Uterus (tissue), 4 donors: Measurements from ENCODE around the gene CGB2. TPM values are rescaled to one million over a fixed set of nuclear protein-coding genes. Genes with fewer than 3 reads are reported as not detected.

Experiments
- DNase-seq, 2 donors: peaks; one replicate each; pipeline ENCODE4 v3.0.0-alpha.2; 2019 to 2020
- H3K27ac ChIP-seq, 2 donors: fragments of 200-600 bp; sonication (generic); 1 replicate in 1 of 2; 2 replicates in 1 of 2; pipeline ENCODE4 v1.5.1; 2016 to 2018
- H3K27me3 ChIP-seq, 2 donors: fragments of 200-600 bp; sonication (generic); one replicate each; pipeline ENCODE4 v1.5.1; 2018 to 2019; ENCODE audit warnings: control low read depth in 1 of 2
- H3K36me3 ChIP-seq, 2 donors: fragments of 200-600 bp; sonication (generic); one replicate each; pipeline ENCODE4 v1.5.1; 2019; ENCODE audit warnings: control low read depth in 1 of 2
- H3K4me1 ChIP-seq, 2 donors: fragments of 200-600 bp; sonication (generic); one replicate each; pipeline ENCODE4 v1.5.1; 2018 to 2019; ENCODE audit warnings: control low read depth in 1 of 2
- H3K4me3 ChIP-seq, 2 donors: fragments of 200-600 bp; sonication (generic); 1 replicate in 1 of 2; 2 replicates in 1 of 2; pipeline ENCODE4 v1.5.1; 2018 to 2019; ENCODE audit warnings: mild to moderate bottlenecking in 1 of 2
- H3K9me3 ChIP-seq, 2 donors: fragments of 200-600 bp; sonication (generic); one replicate each; pipeline ENCODE4 v1.5.1; 2019; ENCODE audit warnings: control low read depth in 1 of 2
- POLR2A ChIP-seq, 2 donors: fragments of 450-650 bp; IDR thresholded peaks; one replicate each; pipeline ENCODE4 v1.6.1; 2016; ENCODE audit warnings: antibody characterized with exemption in 2 of 2, mild to moderate bottlenecking in 1 of 2, moderate library complexity in 1 of 2
- intact Hi-C: fragments of 100-400 bp; cut with DNase I; formaldehyde crosslinking; loops from one replicate; pipeline ENCODE4 v1.15.1; 2023; ENCODE audit warnings: low total_unique reads
- total RNA-seq, 4 donors: library from RNA; depleted of rRNA in 3 of 4; stranded (reverse); fragments of >200 nt in 3 of 4; gene quantifications; one replicate each; pipeline versions ENCODE4 v1.1.0 to v1.2.4, GENCODE V29; 2014 to 2023
- TF ChIP-seq, protein P1 (sequence below), 4 experiments: fragments of 200-600 bp in 2 of 4; fragments of 450-650 bp in 2 of 4; sonication (generic) in 2 of 4; IDR thresholded peaks; one replicate each; pipeline ENCODE4 v1.5.1; 2016 to 2019; ENCODE audit warnings: antibody characterized with exemption in 4 of 4, mild to moderate bottlenecking in 2 of 4, moderate library complexity in 1 of 4
- donor health status: DM: yes; HTN: yes; CAD: no.

Gene CGB2
- total RNA-seq, 4 donors from 2014 or later, result not detected

DNA sequence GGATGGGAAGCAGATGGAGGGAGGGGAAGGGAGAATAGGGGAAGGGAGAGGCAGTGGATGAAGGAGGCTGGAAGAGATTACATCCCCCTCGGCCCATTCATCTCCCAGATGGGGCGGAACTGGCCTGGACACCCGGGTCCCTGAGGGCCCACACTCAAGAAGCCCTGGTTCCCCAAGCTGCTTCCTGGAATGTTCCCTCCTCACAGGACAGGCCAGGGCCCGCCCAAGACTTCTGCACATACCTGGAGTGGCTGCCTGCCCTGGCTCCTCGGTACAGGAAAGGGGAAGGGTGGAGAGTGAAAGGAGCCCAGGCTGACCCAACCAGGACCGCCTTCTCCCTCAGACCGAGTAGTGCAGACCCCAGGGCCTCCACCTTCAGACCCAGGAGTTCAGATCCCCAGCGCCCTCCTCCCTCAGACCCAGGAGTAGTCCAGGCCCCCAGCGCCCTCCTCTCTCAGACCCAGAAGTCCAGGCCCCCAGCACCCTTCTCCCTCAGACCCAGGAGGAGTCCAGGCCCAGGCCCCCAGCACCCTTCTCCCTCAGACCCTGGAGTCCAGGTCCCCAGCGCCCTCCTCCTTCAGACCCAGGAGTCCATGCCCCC lies 32.4 kb downstream of the CGB2 start:
- H3K27me3 ChIP-seq, result no peaks in the 10 kb centered on the region

DNA sequence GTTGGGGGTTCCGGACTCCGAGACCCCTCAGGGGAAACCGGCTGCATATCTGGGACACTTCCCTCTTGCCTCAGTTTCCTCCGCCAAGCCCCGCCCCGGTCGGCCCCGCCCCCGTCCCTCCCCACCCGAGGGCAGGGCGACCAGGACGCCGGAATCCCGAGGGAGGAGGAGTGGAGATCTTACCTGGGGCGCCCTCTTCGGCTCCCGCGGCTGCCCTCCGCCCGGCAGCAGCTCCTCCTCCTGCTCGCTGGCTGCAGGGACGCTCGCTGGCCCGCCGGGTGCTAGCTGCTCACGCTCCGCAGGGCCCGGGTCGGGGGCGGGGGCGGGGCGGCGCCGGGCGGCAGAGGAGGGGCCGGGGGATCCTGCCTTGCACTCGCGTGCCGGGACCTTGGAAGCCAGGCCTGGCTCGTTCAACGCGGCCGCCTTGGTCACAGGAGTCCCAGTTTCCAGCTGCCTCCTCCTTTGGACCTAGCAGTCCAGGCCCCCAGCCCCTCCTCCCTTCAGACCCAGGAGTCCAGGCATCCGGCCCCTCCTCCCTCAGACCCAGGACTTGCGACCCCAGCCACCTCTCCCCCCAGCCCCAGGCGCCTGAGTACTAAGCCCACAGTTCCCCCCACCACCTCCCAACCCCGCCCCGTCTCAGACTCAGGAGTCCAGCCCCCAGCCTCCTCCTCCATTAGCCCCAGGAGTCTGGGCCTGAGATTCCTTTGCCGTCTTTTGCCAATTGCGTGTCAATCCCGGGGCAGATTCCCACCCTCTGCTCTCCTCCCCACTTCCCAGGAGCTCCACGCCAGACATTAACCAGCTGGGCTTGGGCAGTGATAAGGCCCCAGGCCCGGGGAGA lies 33.3 kb downstream of the CGB2 start, which contains the start of gene NTF4:
Gene NTF4, minus strand, starts transcription at position 51 of the 844 bp plus-strand sequence. CDS start 2,821 bp downstream, outside the sequence.
- intact Hi-C loops, result no loop called here
- Histone ChIP-seq H3K4me1 (no peaks in the 10 kb centered on the region), H3K27me3 (no peaks in the 10 kb centered on the region), H3K27ac (no peak within 1 kb of the TSS), H3K9me3 (no peaks in the 10 kb centered on the region), H3K4me3 (no peak within 1 kb of the TSS), H3K36me3 (no peaks in the 10 kb centered on the region)
- no peak for TF ChIP-seq POLR2A (IDR thresholded peaks at IDR 0.05)
- TF ChIP-seq, protein P1, sequence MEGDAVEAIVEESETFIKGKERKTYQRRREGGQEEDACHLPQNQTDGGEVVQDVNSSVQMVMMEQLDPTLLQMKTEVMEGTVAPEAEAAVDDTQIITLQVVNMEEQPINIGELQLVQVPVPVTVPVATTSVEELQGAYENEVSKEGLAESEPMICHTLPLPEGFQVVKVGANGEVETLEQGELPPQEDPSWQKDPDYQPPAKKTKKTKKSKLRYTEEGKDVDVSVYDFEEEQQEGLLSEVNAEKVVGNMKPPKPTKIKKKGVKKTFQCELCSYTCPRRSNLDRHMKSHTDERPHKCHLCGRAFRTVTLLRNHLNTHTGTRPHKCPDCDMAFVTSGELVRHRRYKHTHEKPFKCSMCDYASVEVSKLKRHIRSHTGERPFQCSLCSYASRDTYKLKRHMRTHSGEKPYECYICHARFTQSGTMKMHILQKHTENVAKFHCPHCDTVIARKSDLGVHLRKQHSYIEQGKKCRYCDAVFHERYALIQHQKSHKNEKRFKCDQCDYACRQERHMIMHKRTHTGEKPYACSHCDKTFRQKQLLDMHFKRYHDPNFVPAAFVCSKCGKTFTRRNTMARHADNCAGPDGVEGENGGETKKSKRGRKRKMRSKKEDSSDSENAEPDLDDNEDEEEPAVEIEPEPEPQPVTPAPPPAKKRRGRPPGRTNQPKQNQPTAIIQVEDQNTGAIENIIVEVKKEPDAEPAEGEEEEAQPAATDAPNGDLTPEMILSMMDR (IDR thresholded peaks at IDR 0.05), result no peak
- no peak for DNase-seq

More for the DNA sequence above, 32.4 kb downstream of the CGB2 start:
- H3K4me3 ChIP-seq, result no peak overlapping the region
- TF ChIP-seq POLR2A (IDR thresholded peaks at IDR 0.05), result no peak
- TF ChIP-seq, protein P1 (IDR thresholded peaks at IDR 0.05), result no peak
- no peaks in the 10 kb centered on the region for H3K36me3 ChIP-seq
- intact Hi-C loops, result no loop called here
- H3K27ac ChIP-seq, result no peak overlapping the region
- DNase-seq, result no peak
- no peaks in the 10 kb centered on the region for H3K4me1 ChIP-seq
- H3K9me3 ChIP-seq, result no peaks in the 10 kb centered on the region

DNA sequence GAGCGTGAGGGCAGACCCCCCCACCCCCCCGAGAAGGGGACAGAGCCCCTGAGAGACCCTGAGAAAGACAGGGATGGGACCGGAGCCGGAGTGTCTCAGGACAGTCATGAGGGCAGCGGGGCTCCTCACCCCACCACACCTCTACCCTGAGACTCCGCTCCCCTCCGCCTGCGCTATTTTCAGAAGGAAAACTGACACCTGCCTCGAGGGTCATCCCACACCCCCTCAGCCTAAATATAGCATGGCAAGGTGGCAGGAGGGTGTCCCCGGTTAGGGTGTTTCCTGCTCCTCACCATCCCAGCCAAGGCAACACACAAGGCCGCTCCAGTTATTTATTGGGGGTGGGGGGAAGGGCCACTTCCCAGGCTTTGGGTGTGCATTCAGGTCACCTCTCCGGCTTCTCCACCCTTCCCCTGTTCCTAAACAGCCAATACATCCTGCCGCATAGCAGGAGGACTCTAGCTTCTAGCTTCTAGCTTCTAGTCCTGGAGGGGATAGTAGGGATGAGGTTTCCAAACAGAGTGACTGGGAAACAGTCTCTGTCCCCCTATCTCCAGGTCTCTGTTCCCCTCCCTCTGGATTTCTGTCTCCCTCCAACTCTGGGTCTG lies 34.3 kb downstream of the CGB2 start:
- no peaks in the 10 kb centered on the region for H3K9me3 ChIP-seq
- intact Hi-C loops, result no loop called here
- no peak overlapping the region for H3K27ac ChIP-seq
- DNase-seq, result no peak
- TF ChIP-seq, protein P1 (IDR thresholded peaks at IDR 0.05), result no peak
- TF ChIP-seq POLR2A (IDR thresholded peaks at IDR 0.05), result no peak
- no peak overlapping the region for H3K4me3 ChIP-seq
- no peaks in the 10 kb centered on the region for H3K36me3 ChIP-seq
- no peaks in the 10 kb centered on the region for H3K27me3 ChIP-seq
- H3K4me1 ChIP-seq, result no peaks in the 10 kb centered on the region

GRCh38 chr19:49067554-49067953 lies 35.9 kb downstream of the CGB2 start:
- no peak for DNase-seq
- Histone ChIP-seq H3K36me3 (no peaks in the 10 kb centered on the region), H3K27ac (no peak overlapping the region), H3K4me3 (no peak overlapping the region), H3K9me3 (no peaks in the 10 kb centered on the region), H3K4me1 (peaks cover 0 to 7% of the 10 kb centered on the region in 2 donors), H3K27me3 (peaks cover 8 to 10% of the 10 kb centered on the region in 2 donors)
- intact Hi-C loops, result no loop called here
- TF ChIP-seq, protein P1 (IDR thresholded peaks at IDR 0.05), result no peak
- TF ChIP-seq POLR2A (IDR thresholded peaks at IDR 0.05), result no peak

- Histone ChIP-seq H3K4me1 (peaks cover 0 to 10% of the 10 kb centered on the region in 2 donors), H3K9me3 (no peaks in the 10 kb centered on the region), H3K36me3 (no peaks in the 10 kb centered on the region), H3K27ac (no peak overlapping the region), H3K27me3 (peaks cover 14 to 21% of the 10 kb centered on the region in 2 donors), H3K4me3 (no peak overlapping the region)
- TF ChIP-seq, protein P1 (IDR thresholded peaks at IDR 0.05), result no peak
- TF ChIP-seq POLR2A (IDR thresholded peaks at IDR 0.05), result no peak
- intact Hi-C loops, result no loop called here
- no peak for DNase-seq
Measured at GRCh38 chr19:49069026-49069425, 37.3 kb downstream of the CGB2 start.
